IMR-90 (cell line): ENCODE results near the gene RAF1. TPM values are rescaled to one million over a fixed set of nuclear protein-coding genes. Genes with fewer than 3 reads are reported as not detected.

Experiments
- ATAC-seq: fragments of 200-7000 bp; cut with Tn5 transposase; 2 replicates; pipeline ENCODE4 v1.9.1; 2020; ENCODE audit warnings: low read depth, mild to moderate bottlenecking, moderate library complexity
- BruUV-seq: library from RNA; stranded (reverse); fragments of 400-500 nt; replicated peaks from 2 replicates; lab custom pipeline; 2021; lab: Mats Ljungman, UMichigan
- CTCF ChIA-PET: fragments of 300-600 bp; formaldehyde crosslinking; extraction: SDS; loops from one replicate; lab custom pipeline; 2021; ENCODE audit warnings: antibody characterized with exemption; lab: Yijun Ruan, JAX
- POLR2A ChIA-PET: fragments of 300-600 bp; sonication (Branson Sonifier 250); formaldehyde crosslinking; loops from one replicate; lab custom pipeline; 2022; ENCODE audit warnings: antibody characterized with exemption; ENCODE audit not compliant: unreplicated experiment; lab: Charles Lee
- DNase-seq: peaks from one replicate; pipeline ENCODE4 v3.0.0; 2013
- H2AFZ ChIP-seq: replicated peaks from 2 replicates; pipeline ENCODE3; 2013; ENCODE audit warnings: low read length, mild to moderate bottlenecking; ENCODE audit not compliant: poor library complexity
- H2AK5ac ChIP-seq: 2 replicates; pipeline ENCODE4 v1.6.1; 2013; ENCODE audit warnings: low read depth, low read length, inconsistent platforms
- H2AK9ac ChIP-seq: replicated peaks from 2 replicates; pipeline ENCODE3; 2013; ENCODE audit warnings: mild to moderate bottlenecking, low read depth, low read length, moderate library complexity; ENCODE audit not compliant: poor library complexity
- H2BK120ac ChIP-seq: 2 replicates; pipeline ENCODE4 v1.6.1; 2013; ENCODE audit warnings: low read depth, low read length, inconsistent platforms
- H2BK15ac ChIP-seq: 3 replicates; pipeline ENCODE4 v1.6.1; 2013; ENCODE audit warnings: low read depth, low read length, inconsistent platforms
- H2BK20ac ChIP-seq: 2 replicates; pipeline ENCODE4 v1.6.1; 2013; ENCODE audit warnings: low read depth, mild to moderate bottlenecking, inconsistent platforms, low read length, moderate library complexity
- H2BK5ac ChIP-seq: 2 replicates; pipeline ENCODE4 v1.6.1; 2013; ENCODE audit warnings: mild to moderate bottlenecking, low read depth, low read length, inconsistent platforms; ENCODE audit not compliant: poor library complexity, severe bottlenecking
- H3K14ac ChIP-seq: replicated peaks from 2 replicates; pipeline ENCODE4 v1.6.1; 2013; ENCODE audit warnings: low read depth, low read length, inconsistent platforms
- H3K18ac ChIP-seq: 2 replicates; pipeline ENCODE4 v1.6.1; 2013; ENCODE audit warnings: low read depth, low read length, control low read depth
- H3K23ac ChIP-seq: 2 replicates; pipeline ENCODE4 v1.6.1; 2013; ENCODE audit warnings: low read depth, low read length, inconsistent platforms
- H3K27ac ChIP-seq: 2 replicates; pipeline ENCODE4 v1.5.1; 2013; ENCODE audit warnings: mild to moderate bottlenecking, control low read depth, low read length; ENCODE audit not compliant: insufficient read depth
- H3K27me3 ChIP-seq: 2 replicates; pipeline ENCODE4 v1.6.1; 2013; ENCODE audit warnings: low read length; ENCODE audit not compliant: control insufficient read depth, insufficient read depth
- H3K36me3 ChIP-seq: 2 replicates; pipeline ENCODE4 v1.6.1; 2013; ENCODE audit warnings: low read length, mixed read lengths; ENCODE audit not compliant: control insufficient read depth, insufficient read depth
- H3K4ac ChIP-seq: 2 replicates; pipeline ENCODE4 v1.6.1; 2013; ENCODE audit warnings: low read depth, low read length, inconsistent platforms
- H3K4me1 ChIP-seq: 2 replicates; pipeline ENCODE4 v1.6.1; 2013; ENCODE audit warnings: low read length, mixed read lengths; ENCODE audit not compliant: control insufficient read depth, insufficient read depth
- H3K4me2 ChIP-seq: 2 replicates; pipeline ENCODE4 v1.6.1; 2013; ENCODE audit warnings: low read depth, mild to moderate bottlenecking, control low read depth, low read length, moderate library complexity
- H3K4me3 ChIP-seq: 2 replicates; pipeline ENCODE4 v1.5.1; 2013; ENCODE audit warnings: low read depth, mild to moderate bottlenecking, control low read depth, low read length, moderate library complexity; ENCODE audit not compliant: insufficient read depth
- H3K56ac ChIP-seq: 2 replicates; pipeline ENCODE4 v1.6.1; 2013; ENCODE audit warnings: low read length, inconsistent platforms; ENCODE audit not compliant: insufficient read depth; ENCODE audit errors: extremely low read depth
- H3K79me1 ChIP-seq, 2 experiments: 2 replicates each; pipeline ENCODE4 v1.6.1; 2013; ENCODE audit warnings: low read length in 2 of 2, inconsistent platforms in 1 of 2, low read depth in 1 of 2
- H3K9ac ChIP-seq: 2 replicates; pipeline ENCODE4 v1.6.1; 2013; ENCODE audit warnings: low read depth, low read length, control low read depth
- H3K9me1 ChIP-seq: 2 replicates; pipeline ENCODE4 v1.6.1; 2013; ENCODE audit warnings: low read length, inconsistent platforms; ENCODE audit not compliant: insufficient read depth
- H3K9me3 ChIP-seq: 2 replicates; pipeline ENCODE4 v1.6.1; 2013; ENCODE audit warnings: low read length; ENCODE audit not compliant: control insufficient read depth, insufficient read depth
- H4K20me1 ChIP-seq: 2 replicates; pipeline ENCODE4 v1.6.1; 2013; ENCODE audit warnings: low read length, inconsistent platforms; ENCODE audit not compliant: insufficient read depth
- H4K5ac ChIP-seq: 2 replicates; pipeline ENCODE4 v1.6.1; 2013; ENCODE audit warnings: mild to moderate bottlenecking, low read depth, low read length, control low read depth
- H4K8ac ChIP-seq, 2 experiments: 2 replicates each; pipeline ENCODE4 v1.6.1; 2013; ENCODE audit warnings: low read depth in 2 of 2, low read length in 2 of 2, control low read depth in 1 of 2, inconsistent platforms in 1 of 2
- H4K91ac ChIP-seq: 2 replicates; pipeline ENCODE4 v1.6.1; 2013; ENCODE audit warnings: low read depth, low read length, inconsistent platforms; ENCODE audit not compliant: insufficient read depth
- BHLHE40 ChIP-seq: fragments of 150-350 bp; IDR thresholded peaks from 2 replicates; pipeline ENCODE4 v1.6.1; 2016; ENCODE audit warnings: mild to moderate bottlenecking, low read depth, low read length
- CEBPB ChIP-seq: IDR thresholded peaks from 2 replicates; pipeline ENCODE4 v1.6.1; 2012; ENCODE audit warnings: low read depth, low read length, improper control_type of control experiment
- CHD1 ChIP-seq: IDR thresholded peaks from 2 replicates; pipeline ENCODE4 v1.6.1; 2012; ENCODE audit warnings: low read depth, low read length, improper control_type of control experiment
- ELK1 ChIP-seq: fragments of 150-350 bp; IDR thresholded peaks from 2 replicates; pipeline ENCODE4 v1.6.1; 2016; ENCODE audit warnings: low read depth, mild to moderate bottlenecking, low read length, moderate library complexity, borderline replicate concordance
- MAFK ChIP-seq: IDR thresholded peaks from 2 replicates; pipeline ENCODE4 v1.6.1; 2012; ENCODE audit warnings: low read depth, low read length, improper control_type of control experiment
- MAZ ChIP-seq: IDR thresholded peaks from 2 replicates; pipeline ENCODE4 v1.6.1; 2012; ENCODE audit warnings: low read depth, mild to moderate bottlenecking, low read length, improper control_type of control experiment, moderate library complexity, borderline replicate concordance
- MXI1 ChIP-seq: IDR thresholded peaks from 2 replicates; pipeline ENCODE4 v1.6.1; 2012; ENCODE audit warnings: low read depth, mild to moderate bottlenecking, low read length, moderate library complexity, borderline replicate concordance
- NFE2L2 ChIP-seq: fragments of 150-350 bp; IDR thresholded peaks from 2 replicates; pipeline ENCODE4 v1.6.1; 2016; ENCODE audit warnings: low read depth, mild to moderate bottlenecking, low read length
- POLR2A ChIP-seq: IDR thresholded peaks from 2 replicates; pipeline ENCODE4 v1.6.1; 2012; ENCODE audit warnings: mild to moderate bottlenecking, low read depth, low read length
- RCOR1 ChIP-seq: IDR thresholded peaks from 2 replicates; pipeline ENCODE4 v1.6.1; 2012; ENCODE audit warnings: mild to moderate bottlenecking, low read length, improper control_type of control experiment; ENCODE audit not compliant: insufficient replicate concordance
- SMC3 ChIP-seq: fragments of 150-350 bp; IDR thresholded peaks from 2 replicates; pipeline ENCODE4 v1.6.1; 2016; ENCODE audit warnings: low read depth, mild to moderate bottlenecking, antibody characterized with exemption, low read length, moderate library complexity
- WGBS, 2 experiments: methylation state at CpG; one replicate each; pipeline versions ENCODE4 v1.1.5 to v1.1.7; 2013; ENCODE audit warnings: missing lambda C conversion rate in 2 of 2; ENCODE audit not compliant: insufficient read length in 1 of 2; ENCODE audit errors: extremely low coverage in 2 of 2; 5-methylcytosine and 5-hydroxymethylcytosine counted together
- dilution Hi-C: fragments of 300-500 bp; cut with HindIII; formaldehyde crosslinking; loops from one replicate; pipeline ENCODE4 v1.14.3; 2018; ENCODE audit warnings: low sequenced_read_pairs; ENCODE audit not compliant: unreplicated experiment
- in situ Hi-C: fragments of 300-500 bp; cut with MboI; formaldehyde crosslinking; loops from 3 replicates; pipeline ENCODE4 v1.14.3; 2019; ENCODE audit warnings: low sequenced_read_pairs, inconsistent platforms, mixed read lengths
- intact Hi-C: fragments of 100-400 bp; cut with micrococcal nuclease; formaldehyde crosslinking; loops from 2 replicates; pipeline ENCODE4 v1.10.0; 2022
- polyA plus RNA-seq, 3 experiments: library from polyadenylated mRNA; depleted of rRNA; stranded (reverse); fragments of >200 nt; gene quantifications; 2 replicates each; pipeline ENCODE4 v1.2.3, GENCODE V29; 2012; ENCODE audit warnings: low replicate concordance in 1 of 3
- total RNA-seq: library from RNA; depleted of rRNA; stranded (reverse); fragments of >200 nt; gene quantifications from 2 replicates; pipeline ENCODE4 v1.2.3, GENCODE V29; 2012
- TF ChIP-seq, protein P1 (sequence below): conservative IDR thresholded peaks from 2 replicates; pipeline ENCODE4 v1.5.1; 2012; ENCODE audit warnings: mild to moderate bottlenecking, low read depth, low read length, improper control_type of control experiment
- TF ChIP-seq, protein P2 (sequence below): fragments of 150-350 bp; IDR thresholded peaks from 2 replicates; pipeline ENCODE4 v1.6.1; 2017; ENCODE audit warnings: mild to moderate bottlenecking, antibody characterized with exemption, low read length, low read depth

Gene RAF1
- total and polyA plus RNA-seq, 2 of the 4 experiments (the other 2 are of a cell fraction) = 115 to 151 TPM

DNA sequence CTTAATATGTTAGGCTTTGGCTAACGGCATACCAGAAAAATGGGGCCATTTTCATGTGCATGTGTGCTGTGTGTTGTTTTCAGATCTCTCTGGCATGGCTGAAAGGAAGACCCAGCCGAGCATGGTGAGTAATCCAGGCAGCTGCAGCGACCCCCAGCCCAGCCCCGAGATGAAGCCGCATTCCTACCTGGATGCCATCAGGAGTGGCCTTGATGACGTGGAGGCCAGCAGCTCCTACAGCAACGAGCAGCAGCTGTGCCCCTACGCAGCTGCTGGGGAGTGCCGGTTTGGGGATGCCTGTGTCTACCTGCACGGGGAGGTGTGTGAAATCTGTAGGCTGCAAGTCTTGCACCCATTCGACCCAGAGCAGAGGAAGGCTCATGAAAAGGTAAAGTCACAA lies 91.9 kb downstream of the RAF1 start:
- H3K4me3 ChIP-seq = no peak overlapping the region
- H3K9me1 ChIP-seq = peaks cover 22% of the 10 kb centered on the region
- peaks cover 55% of the 10 kb centered on the region for H3K36me3 ChIP-seq
- H3K4me1 ChIP-seq = peaks cover 19% of the 10 kb centered on the region
- no peak overlapping the region for H3K18ac ChIP-seq
- no peak overlapping the region for H2AK9ac ChIP-seq
- TF ChIP-seq SMC3 (no peak), NFE2L2 (no peak), POLR2A (no peak), MAZ (no peak), CHD1 (no peak), MAFK (no peak), CEBPB (no peak), MXI1 (no peak), BHLHE40 (no peak), RCOR1 (no peak), ELK1 (no peak)
- TF ChIP-seq, protein P1, sequence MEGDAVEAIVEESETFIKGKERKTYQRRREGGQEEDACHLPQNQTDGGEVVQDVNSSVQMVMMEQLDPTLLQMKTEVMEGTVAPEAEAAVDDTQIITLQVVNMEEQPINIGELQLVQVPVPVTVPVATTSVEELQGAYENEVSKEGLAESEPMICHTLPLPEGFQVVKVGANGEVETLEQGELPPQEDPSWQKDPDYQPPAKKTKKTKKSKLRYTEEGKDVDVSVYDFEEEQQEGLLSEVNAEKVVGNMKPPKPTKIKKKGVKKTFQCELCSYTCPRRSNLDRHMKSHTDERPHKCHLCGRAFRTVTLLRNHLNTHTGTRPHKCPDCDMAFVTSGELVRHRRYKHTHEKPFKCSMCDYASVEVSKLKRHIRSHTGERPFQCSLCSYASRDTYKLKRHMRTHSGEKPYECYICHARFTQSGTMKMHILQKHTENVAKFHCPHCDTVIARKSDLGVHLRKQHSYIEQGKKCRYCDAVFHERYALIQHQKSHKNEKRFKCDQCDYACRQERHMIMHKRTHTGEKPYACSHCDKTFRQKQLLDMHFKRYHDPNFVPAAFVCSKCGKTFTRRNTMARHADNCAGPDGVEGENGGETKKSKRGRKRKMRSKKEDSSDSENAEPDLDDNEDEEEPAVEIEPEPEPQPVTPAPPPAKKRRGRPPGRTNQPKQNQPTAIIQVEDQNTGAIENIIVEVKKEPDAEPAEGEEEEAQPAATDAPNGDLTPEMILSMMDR = no peak
- TF ChIP-seq, protein P2, sequence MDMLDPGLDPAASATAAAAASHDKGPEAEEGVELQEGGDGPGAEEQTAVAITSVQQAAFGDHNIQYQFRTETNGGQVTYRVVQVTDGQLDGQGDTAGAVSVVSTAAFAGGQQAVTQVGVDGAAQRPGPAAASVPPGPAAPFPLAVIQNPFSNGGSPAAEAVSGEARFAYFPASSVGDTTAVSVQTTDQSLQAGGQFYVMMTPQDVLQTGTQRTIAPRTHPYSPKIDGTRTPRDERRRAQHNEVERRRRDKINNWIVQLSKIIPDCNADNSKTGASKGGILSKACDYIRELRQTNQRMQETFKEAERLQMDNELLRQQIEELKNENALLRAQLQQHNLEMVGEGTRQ = no peak
- ChIA-PET POLR2A (no interaction called here), CTCF (no interaction called here)
- no peak overlapping the region for H3K9ac ChIP-seq
- H4K5ac ChIP-seq = no peak overlapping the region
- DNase-seq = no peak
- BruUV-seq = no TSS peak
- intact Hi-C loops = no loop called here
- H2BK20ac ChIP-seq = no peak overlapping the region
- no peak overlapping the region for H2BK15ac ChIP-seq
- H3K27ac ChIP-seq = no peak overlapping the region
- no peak overlapping the region for H3K14ac ChIP-seq
- H3K27me3 ChIP-seq = no peaks in the 10 kb centered on the region
- peaks cover 52% of the 10 kb centered on the region for H4K20me1 ChIP-seq
- H2AFZ ChIP-seq = no peak overlapping the region
- H3K9me3 ChIP-seq = no peaks in the 10 kb centered on the region
- peaks cover 45 to 75% of the 10 kb centered on the region in 2 experiments for H3K79me1 ChIP-seq
- no peak overlapping the region for H3K23ac ChIP-seq
- H4K91ac ChIP-seq = no peak overlapping the region
- no peak for ATAC-seq
- no peak overlapping the region for H3K4me2 ChIP-seq
- dilution Hi-C loops = no loop called here
- H2AK5ac ChIP-seq = no peak overlapping the region
- 93% methylated on average over 2 of the region's 11 CpGs; no CpG with 5 or more reads in 1 of the 2 experiments for WGBS, 2 experiments
- in situ Hi-C loops = no loop called here
- no peak overlapping the region for H3K4ac ChIP-seq
- H2BK5ac ChIP-seq = no peak overlapping the region
- no peak overlapping the region for H3K56ac ChIP-seq
- H2BK120ac ChIP-seq = no peak overlapping the region
- no peak overlapping the region for H4K8ac ChIP-seq
